GM21447 (cell line): ENCODE measurements around the gene CPED1.
"Not testable (repeated sequence)": the region's sequence is repeated elsewhere in the genome, so short reads cannot be mapped to it uniquely, and the experiment has no call there.

Experiments used
- ATAC-seq: cut with Tn5 transposase; IDR thresholded peaks from one replicate; pipeline ENCODE4 v1.9.1; 2021; ENCODE audit not compliant: unreplicated experiment

CPED1 gene

DNA sequence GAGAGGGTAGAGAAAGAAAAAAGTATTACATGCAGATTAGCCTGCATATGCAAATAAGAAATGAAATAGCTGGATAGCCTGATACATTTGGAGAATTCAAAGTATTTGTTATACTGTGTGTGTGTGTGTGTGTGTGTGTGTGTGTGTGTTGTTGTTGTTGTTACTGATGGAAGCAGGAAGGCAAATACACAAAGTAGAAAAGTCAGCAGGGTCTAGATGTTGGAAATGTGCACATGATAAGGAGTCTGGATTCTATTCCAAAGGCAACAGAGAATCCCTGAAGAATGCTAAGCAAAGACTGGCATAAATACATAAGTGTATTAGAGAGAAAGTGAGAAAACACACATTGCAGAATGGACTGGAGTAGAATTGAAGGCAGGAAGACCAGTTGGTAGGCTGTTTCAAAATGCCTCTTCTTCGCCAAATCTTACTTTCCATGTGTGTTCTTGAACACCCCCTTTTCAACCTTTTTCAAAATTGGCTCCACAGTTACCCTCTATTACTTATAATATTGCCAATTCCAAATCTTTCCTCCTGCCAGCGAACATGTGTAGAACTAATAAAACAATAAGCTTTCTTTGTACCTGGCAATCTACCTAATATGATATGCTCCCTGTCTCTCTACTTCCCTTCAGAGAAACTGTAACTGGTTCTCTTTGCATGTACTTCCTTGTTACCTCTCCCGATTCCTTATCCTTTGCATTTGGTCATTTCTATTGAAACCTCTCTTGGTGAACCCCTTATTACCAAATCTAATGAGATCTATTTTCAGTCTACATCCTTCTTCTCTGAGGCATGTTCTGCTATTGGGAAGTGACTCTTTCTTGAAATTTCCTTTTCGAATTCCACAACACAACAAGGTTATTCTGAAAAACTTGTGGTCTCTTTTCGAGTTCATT lies 6.2 kb downstream of the CPED1 start:
- no peak for ATAC-seq

DNA sequence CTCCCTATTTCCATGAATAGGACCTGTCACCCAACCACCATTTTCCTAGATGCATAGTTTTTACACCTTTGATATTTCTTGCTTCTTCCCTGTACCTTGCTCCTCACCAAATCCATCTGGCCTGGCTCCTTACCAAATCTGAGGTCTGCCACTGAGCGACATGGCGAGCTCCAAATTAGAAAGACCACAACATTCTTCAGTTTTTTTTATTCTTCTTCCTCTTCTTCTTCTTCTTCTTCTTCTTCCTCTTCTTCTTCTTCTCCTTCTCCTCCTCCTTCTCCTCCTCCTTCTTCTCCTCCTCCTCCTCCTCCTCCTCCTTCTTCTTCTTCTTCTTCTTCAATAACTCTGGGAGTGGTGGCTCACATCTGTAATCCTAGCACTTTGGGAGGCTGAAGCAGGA lies 7.1 kb downstream of the CPED1 start:
- no peak for ATAC-seq

DNA sequence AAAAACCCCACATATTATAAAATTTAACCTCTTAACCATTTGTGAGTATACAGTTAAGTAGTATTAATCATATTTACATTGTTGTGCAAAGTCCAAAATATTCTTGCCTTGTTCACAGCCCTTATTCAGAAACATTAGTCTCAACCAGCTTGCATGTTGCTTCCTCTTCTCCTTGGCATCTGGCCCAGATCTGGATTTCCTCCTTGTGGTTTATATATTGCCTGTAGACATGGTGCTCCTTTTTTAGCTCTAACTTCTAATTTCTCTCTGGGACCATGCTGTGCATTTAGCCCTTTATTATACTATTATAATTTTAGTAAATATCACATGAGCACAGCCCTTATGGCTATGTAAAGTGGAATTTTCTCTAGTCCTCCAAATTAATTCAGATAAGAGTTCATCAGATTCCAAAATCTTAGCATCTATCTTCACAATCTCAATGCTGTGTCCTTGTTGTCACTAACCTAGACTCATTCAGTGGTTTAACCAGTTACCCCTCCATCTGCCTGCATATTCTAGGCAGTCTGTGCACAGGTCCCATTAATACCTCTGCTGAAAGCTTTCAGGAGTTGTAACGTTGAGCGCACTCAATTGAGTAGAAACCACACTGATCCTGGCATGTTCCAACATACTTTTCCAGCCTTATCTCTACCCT lies 7.9 kb downstream of the CPED1 start:
- peak; percentile 83 for ATAC-seq

DNA sequence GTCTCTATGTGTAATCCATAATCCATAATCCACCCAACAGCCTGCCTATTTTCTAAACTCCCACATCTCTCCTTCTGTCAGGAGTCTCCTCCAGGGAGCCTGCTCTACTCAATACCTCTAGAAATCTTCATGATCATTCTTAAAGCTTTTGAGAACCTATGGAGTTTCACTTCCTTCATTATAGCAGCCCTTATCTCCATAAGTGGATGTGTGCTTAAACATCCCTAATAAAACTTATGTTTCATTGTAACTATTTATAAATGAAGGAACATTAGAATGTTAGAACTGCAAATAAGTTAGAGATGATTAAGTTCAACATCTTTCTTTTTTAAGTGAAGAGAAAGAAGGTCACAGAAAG lies 8.5 kb downstream of the CPED1 start:
- no peak for ATAC-seq

DNA sequence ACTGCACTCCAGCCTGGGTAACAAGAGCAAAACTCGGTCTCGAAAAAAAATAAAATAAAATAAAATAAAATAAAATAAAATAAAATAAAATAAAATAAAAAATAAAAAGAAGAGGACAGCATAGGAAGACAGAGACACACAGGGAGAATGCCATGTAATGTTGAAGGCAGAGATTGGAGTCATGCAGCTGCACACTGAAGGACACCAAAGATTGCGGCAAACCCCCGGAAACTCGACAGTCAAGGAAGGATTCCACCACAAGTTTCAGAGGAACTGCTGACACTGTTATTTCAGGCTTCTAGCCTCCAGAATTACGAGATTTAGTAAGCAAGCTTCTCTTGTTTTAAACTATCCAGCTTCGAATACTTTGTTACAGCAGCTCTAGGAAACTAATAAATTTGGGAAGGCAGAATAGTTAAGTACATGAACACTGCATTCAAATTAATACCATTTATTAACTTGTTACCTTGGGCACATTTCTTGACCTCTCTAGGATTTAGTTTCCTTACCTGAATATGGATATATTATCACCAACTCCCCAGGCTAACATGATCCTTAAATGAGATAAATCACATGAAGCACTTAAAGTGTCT lies 9.5 kb downstream of the CPED1 start:
- no peak for ATAC-seq

DNA sequence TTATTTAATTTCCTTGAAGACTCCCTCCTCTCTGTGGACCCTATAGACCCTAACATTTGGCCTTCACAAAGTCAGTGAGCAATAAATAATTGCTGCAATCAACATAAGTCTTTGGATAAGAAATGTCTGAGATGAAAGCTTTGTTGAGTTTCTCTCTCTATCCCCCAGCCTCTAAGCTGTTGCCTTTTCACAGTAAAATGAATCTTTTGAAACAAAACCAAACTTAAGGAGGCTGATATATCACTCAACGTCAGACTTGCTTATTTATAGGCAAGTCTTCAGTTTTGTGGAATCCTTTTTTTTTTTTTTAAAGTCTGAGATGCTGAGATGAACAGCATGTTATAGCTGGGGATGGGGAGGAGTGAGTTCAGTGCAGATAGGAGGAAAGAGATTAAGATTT lies 10.0 kb downstream of the CPED1 start:
- no peak for ATAC-seq

DNA sequence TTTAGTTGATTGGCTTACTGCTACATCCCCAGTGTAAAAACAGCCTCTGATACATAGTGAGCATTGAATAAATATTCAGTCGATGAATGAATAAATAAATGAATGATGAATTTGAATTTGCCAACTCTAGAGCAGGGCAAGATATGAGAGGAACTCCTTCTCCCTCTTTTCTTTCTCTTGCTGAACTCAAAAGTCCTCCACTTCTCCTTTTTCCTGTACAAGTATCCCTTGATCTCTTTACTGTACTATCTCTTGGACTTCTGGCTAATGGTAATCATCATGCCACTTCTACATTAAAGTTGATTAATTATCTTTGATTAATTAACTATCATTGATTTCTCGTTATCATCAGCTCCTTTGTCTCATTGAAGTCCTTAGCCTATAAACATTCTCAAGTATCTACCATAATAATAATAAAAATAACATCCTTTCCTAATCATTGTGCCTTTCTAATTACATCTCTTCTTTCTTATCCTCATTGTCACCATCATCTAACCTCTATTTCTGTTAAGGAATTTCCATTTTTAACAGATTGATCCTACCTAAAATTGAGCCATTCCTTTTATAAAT lies 10.6 kb downstream of the CPED1 start:
- no peak for ATAC-seq

DNA sequence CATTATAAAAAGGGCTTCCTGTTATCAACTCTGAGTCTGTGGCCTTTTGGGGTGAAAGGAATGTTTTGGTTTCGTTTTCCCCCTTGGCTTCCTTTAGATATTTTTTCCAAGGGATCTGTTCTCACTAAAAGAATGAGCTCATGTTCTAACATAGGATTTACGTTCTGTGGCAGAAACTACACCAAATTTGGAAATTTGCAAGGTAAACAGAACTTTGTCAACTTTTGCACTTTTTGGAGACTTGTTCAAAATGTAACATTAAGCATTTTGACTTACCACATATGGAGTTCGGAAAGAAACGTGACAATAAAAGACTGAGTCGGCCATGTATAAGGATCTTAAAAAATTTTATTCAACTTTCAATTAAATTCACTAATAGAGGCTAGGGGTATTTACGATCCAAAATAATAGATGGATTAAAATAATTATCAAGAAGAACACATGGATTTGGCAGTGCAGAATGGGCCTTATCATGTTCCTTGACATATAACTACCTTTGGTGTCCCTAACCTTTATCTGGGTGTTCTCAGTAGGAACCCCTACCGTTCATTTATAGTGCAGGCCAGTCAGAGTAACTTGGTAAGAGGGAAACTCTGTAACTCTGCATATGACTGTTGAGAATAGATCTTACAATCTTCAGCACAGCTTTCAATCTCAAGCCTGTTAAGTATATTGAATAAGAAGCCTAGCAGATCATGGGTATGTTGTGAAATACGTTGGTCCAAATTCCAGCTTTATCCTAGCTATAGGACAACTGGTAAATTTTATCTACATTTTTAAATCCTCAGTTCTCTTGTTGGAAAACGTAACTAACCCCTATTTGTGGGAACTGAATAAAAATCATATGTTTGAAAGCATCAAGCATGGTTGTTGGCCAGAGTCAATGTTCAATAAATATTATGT lies 11.8 kb downstream of the CPED1 start:
- ATAC-seq, result no peak

DNA sequence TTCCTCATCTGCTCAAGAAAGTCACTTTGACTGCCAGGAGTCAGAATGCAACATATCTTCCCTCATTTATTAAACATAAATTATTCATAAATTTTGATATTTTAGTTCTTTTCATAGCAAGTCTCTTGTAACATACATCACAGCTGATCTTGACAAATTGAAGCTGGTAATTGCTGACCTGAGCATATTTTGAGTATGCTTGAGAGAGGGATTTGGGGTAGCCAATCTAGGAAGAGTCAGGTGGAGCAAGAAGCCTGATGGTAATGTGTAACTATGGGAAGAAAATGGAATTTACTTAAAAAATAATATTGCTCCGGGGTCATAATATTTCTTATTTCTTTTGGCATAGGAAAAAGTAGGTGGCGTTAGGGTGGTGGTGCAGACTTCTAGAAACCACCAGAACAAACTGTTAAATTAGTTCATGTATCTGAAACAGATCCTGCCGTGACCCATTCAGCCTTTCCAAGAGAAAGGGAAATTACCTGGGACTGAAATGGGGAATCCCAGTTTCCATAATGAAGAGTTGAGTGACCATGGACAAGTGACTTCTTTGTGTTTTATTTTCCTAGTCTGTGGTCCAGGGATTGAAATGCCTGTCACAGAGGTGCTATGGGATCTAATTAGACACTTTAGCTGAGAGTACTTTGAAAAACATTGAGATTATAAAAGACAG lies 12.9 kb downstream of the CPED1 start:
- no peak for ATAC-seq

DNA sequence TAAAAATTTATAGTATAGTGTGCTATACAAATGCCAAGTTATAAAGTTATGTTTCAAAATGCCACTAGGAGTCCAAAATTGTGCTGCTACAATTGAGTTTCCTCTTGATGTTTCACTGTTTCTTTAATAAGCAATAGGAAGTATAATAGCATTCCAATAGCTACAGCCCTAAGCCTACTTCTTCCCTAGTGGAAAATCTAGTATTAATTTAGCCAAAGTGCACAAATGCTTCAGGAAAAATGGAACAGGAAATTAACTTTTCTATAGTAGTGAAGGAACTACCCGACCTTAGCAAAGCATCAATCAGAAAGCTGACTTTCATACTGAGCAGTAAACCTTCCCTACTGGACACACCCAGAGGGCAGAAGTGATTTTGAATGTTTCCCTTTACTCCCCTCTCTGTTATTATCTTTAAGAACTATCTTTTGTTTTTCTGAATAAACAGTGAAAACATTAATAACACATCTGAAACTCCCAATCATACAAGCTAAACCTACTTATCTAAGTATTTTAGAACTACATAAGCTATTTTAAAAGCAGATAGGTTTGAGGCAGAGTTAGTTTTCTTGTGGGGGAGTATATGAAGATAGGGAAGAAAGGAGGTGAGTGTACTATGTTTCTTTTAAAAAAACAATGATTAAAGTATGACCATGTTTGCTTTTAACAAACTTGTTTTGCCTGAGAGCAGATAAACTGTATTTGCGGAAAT lies 13.7 kb downstream of the CPED1 start:
- no peak for ATAC-seq

DNA sequence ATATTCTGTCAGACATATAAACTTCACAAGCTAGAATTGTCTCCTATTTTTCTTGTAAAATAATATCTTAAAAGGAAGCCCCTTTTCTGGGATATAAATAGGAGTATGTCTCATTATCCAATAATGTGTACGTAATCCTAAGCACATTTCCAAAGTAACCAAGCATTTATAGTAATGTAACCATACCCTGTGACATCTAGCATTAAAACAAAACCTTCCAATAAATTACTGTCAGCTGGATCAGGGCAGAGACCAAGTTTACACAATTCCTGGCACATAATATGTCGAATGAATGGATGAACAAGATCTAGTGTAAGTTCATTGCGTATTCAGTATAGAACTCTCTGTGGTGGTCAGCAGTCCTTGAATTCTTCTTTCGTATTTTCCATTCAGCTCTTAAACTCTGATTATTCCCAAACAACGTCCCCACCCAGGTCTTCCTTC lies 14.3 kb downstream of the CPED1 start:
- ATAC-seq, result no peak

DNA sequence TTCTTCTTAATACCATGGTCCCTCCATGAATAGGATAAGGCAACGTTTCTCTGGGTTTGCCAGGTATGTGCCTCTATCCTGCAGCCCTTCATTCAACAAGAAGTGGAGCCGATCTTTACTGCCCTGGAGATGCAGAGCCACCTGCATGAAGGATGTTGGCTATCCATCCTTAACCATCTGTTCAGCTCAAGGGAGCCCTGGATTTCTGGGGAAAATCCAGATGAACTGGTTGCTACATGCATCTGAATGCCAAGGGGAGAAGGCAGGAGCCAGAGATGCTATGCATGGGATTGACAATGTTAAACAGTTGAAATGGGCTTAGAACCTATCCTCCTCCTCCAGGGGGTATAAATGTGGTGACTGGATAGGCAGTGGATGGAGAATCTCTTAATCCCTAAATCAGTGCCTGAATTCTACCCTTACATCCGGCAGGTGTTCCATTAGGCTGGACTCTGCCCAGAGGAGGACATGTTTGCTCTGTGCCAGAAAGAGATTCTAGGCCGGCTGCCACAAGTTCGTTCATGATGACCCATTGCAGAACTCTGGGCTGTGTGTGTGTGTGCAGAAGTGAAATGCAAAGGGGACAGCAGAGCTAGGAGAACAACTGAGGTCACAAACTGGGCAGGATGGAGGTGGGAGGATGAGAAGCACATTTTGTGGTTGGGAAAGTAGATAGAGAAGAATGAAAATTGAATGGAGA lies 15.6 kb downstream of the CPED1 start:
- no peak for ATAC-seq

DNA sequence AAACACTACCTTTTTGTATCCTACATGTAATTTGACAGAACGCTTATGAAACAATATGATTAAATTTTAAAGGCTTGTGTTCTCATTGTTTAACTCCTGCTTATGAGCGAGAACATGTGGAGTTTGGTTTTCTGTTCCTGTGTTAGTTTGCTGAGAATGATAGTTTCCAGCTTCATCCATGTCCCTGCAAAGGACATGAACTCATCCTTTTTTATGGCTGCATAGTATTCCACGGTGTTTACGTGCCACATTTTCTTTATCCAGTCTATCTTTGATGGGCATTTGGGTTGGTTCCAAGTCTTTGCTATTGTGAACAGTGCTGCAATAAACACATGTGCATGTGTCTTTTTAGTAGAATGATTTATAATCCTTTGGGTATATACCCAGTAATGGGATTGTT lies 16.5 kb downstream of the CPED1 start:
- not testable (repeated sequence) for ATAC-seq

DNA sequence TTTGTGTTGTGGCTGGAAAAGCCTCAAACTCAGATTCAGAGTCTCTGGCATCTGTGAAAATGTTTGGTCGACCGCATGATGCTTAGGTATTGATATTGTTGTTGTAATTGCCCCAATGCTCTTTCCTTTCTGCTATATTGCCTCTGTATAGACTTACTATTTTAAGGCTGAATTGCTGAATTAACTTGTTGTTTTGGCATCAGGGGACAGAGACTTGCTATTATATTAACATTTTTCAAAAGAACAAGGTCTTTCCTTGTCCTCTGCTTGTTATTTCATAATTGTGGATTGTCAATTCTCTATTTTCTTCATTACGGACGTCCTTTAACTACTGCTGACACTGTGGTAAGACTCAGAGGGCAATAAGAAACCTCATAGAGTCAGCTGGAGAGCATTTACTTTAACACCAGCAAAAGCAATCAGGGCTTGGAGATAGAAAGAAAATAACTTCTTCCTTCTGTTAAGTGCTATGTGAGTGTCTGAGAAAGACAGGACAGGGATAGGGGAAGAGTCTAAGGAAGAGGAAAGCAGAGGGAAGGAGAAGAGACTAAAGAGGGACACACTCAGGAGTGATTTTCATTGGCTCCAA lies 17.6 kb downstream of the CPED1 start:
- no peak for ATAC-seq

DNA sequence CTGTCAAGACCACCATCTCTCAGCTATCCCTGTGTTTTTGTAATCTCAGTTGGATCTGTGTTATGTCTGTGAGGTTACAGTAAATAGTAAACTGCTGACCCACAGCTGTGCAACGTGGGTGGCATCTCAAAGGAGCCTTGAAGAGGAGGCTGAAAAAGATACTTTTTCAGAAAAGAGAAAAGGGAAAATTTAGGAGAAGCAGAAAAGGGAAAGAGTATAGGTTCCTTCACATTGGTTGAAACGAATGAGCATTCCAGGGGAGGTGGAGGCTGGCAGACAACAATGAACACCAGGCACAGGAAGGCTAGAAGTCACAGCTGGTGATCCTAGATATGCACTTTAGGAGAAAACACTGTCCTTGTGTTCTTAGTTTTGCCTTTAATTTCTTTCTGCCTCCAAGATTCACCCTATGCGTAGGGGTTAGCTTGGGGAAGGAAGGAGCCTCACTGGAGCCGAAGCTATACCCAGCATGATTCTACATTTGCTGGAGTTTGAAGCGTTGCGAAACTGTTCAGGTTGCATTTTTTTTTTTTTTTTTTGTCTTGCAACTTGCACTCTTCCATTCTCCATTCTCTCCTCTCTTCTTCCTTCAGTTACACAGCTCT lies 18.3 kb downstream of the CPED1 start:
- ATAC-seq, result no peak

DNA sequence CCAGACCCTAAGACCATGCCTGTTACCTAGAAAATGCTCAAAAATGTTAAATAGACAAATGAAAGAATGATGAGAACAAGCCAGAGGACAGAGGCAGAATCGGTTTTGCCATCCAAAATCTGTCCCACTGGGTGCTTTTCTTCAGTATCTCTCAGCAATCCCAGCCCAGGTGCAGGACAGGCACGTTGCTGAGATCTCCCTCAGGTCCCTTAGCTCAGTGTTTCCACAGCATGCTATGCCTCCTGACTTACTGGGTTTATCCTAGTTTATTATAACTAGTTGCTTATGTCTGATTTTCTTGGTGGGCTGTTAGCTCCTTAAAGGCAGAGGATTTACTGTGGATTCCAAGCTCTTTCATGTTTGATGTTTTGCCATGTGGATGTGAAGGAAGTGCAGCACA lies 20.3 kb downstream of the CPED1 start:
- no peak for ATAC-seq

DNA sequence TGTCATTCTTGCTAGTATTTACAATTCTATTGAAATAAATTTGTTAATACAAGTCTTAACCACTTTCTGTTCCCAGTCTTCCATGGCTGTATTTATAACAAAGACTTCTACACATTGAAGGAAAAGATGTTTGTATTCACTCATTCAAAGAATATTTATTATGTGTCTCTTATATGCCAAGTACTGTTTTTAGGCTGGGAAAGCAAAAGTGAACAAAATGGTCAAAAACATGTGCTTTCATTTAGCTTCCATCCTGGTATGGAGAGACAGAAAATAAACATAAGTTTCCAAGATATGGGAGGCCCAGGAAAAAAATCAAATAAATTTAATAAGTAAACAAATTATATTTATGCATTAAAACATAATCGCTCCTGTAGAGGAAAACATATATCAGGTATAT lies 22.9 kb downstream of the CPED1 start:
- ATAC-seq, result no peak

DNA sequence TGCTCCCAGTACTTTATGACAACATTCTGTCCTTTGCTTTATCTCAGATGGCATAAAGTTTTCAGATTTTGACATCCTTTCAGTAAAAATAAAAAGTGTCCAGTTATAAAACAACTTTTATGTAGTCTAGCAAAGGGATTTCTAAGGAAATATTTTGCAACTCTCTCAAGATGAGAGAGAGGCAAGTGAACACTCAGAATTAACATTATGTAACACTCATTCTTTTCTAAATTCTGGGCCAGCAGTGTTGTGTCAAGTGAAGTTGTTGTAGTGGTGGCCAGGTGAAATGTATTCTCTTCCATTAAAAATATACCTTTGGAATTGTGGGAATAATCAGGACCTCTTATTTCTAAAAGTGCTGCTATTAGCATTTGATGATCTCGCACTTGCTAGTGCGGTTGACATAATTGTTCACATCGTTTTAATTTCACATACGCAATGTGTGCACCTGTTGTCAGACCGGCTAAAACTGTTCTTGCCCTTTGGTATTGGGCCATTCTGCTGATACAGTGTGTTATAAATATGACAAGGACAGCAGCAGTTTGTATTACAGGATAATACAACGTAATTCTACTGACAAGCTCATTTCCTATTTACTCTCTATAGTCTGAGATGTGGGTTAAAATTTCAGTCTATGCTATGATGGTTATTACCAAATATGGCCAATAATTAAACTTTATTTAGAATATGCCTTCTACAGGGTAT lies 23.8 kb downstream of the CPED1 start:
- no peak for ATAC-seq
